ENCODE measurements around the gene MDN1.
"Not testable (repeated sequence)": the region's sequence is repeated elsewhere in the genome, so short reads cannot be mapped to it uniquely, and the experiment has no call there.

DNA sequence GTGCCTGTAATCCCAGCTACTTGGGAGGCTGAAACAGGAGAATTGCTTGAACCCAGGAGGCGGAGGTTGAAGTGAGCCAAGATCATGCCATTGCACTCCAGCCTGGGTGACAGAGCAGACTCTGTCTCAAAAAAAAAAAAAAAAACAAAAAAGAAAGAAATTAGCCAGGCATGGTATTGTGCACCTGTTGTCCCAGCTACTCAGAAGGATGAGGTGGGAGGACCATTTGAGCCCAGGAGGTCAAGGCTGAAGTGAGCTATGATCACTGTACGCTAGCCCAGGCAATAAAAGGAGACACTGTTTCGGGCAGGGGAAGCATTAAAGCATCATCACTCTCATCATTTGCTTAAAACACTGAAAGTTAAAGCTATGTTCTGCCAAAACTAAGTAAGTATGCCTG is 6.2 kb downstream of the MDN1 start:
- TF ChIP-seq ZNF703 (CRISPR knock-in tag; IDR thresholded peaks at IDR 0.05; ENCODE audit: borderline replicate concordance); POGK (CRISPR knock-in tag; conservative IDR thresholded peaks at IDR 0.05); ZSCAN29 (CRISPR knock-in tag; conservative IDR thresholded peaks at IDR 0.05); MAFG (CRISPR knock-in tag; IDR thresholded peaks at IDR 0.05); CTCF (CRISPR knock-in tag; IDR thresholded peaks at IDR 0.05): not testable (repeated sequence)

Measured in HepG2 (cell line).